ENCODE results near the gene SASS6.

The SASS6 gene

DNA sequence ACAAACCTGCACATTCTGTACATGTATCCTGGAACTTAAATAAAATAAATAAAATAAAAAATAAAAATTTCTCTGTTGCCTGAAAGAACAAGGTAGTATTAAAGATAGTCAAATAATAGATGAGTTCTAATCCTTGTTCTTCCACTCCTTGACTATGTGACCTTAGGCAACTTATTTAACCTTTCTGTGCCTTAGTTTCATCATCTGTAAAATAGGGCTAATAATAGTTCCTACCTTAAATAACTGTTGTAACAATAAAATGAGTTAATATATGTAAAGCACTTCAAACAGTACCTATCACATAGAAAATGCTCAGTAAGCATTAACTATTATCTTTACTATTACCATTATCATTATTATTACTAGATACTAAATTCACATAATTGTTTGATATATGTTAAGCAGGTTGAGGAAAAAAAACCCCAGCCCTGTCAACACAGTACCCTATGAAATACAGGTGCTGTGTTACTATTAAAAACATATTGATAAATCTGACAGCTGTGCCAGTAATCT lies 23.1 kb downstream of the SASS6 start:
- DNase-seq (ENCODE audit: low read depth) = no peak

- DNase-seq (ENCODE audit: low read depth) = no peak
These were observed 25.0 kb downstream of the SASS6 start for GRCh38 chr1:100107696-100108095.

GRCh38 chr1:100101564-100101963 lies 31.2 kb downstream of the SASS6 start:
- DNase-seq (ENCODE audit: low read depth) = no peak

DNA sequence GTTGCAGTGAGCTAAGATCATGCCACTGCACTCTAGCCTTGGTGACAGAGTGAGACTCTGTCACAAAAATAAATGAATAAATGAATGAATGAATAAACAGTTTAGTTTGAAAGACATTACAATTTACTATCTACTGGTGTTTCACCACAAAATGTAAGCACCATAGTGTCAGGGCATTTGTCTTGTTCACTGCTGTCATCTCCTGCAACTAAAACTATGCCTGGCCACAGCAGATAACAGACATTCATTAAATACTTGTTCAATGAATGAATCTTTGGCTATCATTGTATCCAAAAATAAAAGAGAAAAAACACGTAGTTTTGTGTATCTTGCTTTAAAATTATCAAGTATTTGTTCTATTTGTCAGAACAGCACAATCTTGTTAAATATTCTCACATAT lies 32.5 kb downstream of the SASS6 start:
- peak; percentile 92 for DNase-seq (ENCODE audit: low read depth)

DNA sequence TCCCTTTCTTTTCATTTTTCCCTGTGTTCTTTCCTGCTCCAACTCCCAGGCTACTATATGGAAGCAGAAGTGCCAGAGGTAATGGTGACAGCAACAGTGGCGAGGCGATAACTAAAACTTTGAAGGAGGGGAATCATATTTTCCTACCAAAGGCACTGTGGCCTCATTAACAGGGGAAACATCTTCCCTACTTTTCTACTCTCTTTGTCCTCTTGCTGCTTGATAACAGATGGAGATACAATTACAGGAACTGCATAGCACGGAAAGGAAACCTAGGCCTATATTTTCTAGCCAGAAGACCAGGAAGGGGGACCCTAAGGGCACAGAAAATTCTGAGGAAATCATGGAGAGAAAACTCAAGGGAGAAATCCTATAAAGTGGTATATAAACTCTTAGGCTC lies 42.3 kb downstream of the SASS6 start:
- DNase-seq (ENCODE audit: low read depth) = no peak

GRCh38 chr1:100089082-100089481 lies 43.6 kb downstream of the SASS6 start:
- DNase-seq (ENCODE audit: low read depth) = no peak

GRCh38 chr1:100087396-100087795 lies 45.3 kb downstream of the SASS6 start:
- peak; percentile 78 for DNase-seq (ENCODE audit: low read depth)

- no peak for DNase-seq (ENCODE audit: low read depth)
These were observed 52.4 kb downstream of the SASS6 start for GRCh38 chr1:100080331-100080730.

DNA sequence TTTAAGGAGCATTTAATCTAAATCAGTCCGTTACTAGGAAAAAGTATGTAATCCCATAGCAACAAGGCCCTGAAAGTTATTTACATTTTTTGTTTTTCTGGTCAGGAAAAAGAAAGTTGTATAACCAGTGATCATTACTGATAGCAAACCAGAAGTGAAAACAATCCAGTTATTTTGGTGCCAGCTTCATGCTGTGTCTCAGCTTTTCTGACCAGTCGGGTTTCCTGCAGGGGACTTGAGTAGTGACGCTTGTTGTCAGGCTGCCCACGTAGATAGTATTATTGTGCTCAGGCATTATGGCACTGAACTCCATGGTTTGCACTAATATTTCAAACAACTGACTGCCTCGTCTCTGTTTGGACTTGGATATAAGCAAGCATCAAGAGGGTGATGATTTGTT lies 55.2 kb downstream of the SASS6 start:
- DNase-seq (ENCODE audit: low read depth) = no peak

DNA sequence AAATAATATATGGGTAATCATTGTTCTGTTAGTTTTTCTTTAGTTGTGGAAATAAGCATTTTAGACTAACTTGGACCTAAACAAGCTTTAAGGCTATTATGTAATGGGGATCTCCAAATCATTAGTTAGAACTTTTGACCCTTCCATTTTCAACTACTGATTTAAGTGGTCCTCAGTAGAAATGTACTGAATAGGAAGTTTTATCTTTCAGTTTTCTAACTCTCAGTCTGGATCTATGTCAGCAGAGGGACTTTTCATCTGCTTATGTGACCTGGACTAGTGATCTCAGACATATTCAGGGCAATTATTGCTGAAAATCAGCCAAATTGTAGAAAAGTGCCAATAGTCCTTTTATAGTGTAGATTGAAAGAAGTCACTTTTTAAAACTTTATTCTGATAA lies 56.0 kb downstream of the SASS6 start:
- DNase-seq (ENCODE audit: low read depth) = no peak

DNA sequence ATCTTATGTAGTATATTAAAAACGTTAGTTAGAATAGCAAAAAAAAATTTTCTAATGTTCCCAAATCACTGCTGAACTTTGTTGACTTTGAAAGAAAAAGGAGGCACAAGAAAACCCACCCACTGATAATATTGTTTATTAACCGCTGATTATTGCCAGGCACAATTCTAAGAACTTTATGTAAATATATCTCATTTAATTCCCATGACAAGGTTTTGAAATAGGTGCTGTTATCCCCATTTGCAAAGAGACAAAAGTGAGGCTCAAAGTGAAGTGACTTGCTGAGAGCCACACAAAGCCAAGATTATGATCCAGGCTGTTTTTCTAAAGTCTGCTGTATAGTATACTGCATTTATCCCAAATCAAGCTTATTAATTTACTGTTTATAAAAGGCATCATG lies 56.4 kb downstream of the SASS6 start:
- DNase-seq (ENCODE audit: low read depth) = no peak

DNA sequence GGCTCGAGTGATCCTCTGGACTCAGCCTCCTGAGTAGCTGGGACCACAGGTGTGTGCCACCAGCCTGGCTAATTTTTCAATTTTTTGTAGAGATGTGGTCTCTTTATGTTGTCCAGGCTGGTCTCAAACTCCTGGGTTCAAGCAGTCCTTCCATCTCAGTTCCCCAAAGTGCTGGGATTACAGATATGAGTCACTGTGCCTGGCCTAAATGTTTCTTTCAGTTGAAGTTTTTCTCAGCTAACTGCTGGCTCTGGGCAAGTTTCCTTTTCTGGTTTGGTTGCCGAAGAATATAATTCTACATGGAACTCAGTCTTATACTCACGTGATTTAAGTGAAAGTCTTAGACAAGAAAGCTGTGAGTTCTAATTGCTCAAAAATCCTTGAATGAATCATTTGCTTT lies 57.0 kb downstream of the SASS6 start:
- peak; percentile 13 for DNase-seq (ENCODE audit: low read depth)

- peak; percentile 21 for DNase-seq (ENCODE audit: low read depth)
These were observed 57.9 kb downstream of the SASS6 start for GRCh38 chr1:100074604-100075395.

DNA sequence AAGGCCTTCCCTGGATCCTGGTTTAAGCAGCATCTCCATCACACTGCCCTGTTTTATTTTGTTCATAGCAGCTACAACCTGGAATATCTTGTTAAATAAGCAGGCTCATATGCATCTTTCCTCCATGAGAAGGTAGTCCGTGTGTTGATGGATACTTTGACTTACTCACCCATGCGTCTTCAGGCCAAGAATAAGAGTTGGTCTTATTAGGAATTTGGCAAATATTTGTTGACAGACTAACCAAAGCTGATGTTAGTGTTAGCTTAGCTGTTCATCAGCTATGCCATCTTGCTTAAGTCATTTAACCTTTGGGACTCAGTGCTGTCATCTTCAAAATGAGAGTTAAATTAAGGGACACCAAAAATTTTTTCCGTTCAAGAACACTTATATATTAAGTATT lies 59.2 kb downstream of the SASS6 start:
- no peak for DNase-seq (ENCODE audit: low read depth)

DNA sequence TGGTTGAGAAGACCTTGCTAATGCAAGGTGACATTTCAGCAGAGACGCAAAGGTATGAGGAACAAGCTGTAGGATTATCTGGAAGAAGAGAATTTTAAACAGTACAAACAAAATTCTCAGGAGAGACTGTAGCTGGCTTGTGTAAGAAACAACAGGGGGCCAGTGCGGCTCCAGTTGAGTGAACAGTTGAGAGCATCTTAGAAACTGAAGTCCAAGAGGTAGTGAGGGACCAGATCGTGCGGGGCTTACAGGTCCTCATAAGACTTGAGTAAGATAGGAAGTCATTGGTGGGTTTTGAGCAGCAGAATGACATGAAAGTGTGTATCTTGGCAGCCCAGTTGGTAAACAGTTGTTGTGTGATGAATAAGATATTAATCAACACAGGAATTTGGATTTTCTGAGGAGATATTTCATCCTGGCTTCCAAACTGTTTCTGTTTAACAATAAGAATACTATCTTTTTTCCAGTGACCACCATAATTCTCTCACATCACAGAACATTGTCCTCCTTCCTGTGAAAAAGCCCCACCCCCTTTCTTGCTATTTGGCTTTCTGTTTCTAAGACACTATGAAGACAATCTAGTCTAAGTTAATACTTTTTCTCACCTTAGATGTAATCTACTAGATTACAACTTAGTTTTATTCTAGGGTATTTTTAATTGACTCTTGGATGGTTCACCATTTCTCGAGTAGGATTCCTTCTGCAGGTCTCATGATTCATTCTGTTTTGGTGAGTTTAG lies 62.4 kb downstream of the SASS6 start:
- DNase-seq (ENCODE audit: low read depth) = no peak

- no peak for DNase-seq (ENCODE audit: low read depth)
These were observed 66.8 kb downstream of the SASS6 start for GRCh38 chr1:100065969-100066227.

- DNase-seq (ENCODE audit: low read depth) = no peak
These were observed 67.4 kb downstream of the SASS6 start for GRCh38 chr1:100065183-100065968.

- DNase-seq (ENCODE audit: low read depth) = no peak
These were observed 71.0 kb downstream of the SASS6 start for GRCh38 chr1:100061681-100062080.

DNA sequence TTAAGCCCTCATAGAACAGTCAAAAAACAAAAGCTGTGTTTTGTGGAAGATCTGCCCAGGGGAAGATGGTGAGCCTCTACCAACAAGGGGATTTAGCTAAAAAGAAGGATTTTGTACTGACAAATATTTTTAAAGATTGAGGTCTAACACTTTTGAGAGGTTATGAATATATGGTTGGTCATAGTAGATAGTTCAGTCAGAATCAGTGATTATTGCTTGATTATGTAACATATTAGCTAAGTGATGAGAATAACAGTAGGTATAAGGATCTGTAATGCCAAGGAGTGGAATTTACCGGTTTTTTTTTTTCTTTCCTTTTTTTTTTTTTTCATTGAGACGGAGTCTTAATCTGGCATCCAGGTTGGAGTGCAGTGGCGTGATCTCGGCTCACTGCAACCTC lies 79.0 kb downstream of the SASS6 start:
- no peak for DNase-seq (ENCODE audit: low read depth)

DNA sequence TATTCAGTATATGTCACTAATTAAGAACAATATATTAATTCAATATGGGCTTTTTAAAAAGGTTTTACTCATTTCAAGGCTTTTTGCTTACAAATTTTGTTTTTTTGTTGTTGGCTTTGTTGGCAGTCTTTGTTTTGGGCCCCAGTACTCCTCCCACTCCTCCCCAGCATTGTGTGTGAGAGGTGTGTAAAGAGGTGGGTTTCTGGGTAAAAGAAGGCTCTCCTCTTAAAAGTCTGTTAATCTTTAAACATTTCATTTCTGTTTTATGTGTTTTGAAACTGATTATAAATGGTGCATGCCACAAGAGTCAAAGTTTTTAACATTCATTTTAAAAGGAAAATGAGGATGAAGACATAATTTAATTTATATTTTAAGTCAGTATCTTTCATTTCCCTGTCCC lies 79.6 kb downstream of the SASS6 start:
- no peak for DNase-seq (ENCODE audit: low read depth)

- DNase-seq (ENCODE audit: low read depth) = peak; percentile 25
These were observed 80.8 kb downstream of the SASS6 start for GRCh38 chr1:100051893-100052292.

DNA sequence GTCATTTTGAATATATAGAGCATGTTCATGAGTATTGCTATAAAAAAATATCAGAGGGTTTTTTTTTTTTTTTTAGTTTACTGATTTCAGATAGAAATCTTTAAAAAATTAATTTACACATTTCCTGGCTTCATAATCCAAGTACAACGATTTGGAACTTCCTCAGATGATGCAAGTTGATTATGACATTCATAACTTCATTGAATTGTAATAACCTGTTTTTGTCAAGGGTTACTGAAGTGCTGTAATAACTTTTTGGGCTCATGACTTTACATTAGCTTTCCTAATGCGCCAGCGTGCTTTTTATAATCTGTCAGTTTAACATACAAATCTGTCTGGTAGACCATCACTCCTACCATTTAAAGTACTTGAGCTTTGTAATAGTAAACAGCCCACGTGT lies 81.3 kb downstream of the SASS6 start:
- no peak for DNase-seq (ENCODE audit: low read depth)

GRCh38 chr1:100050139-100050538 lies 82.6 kb downstream of the SASS6 start:
- no peak for DNase-seq (ENCODE audit: low read depth)
